ENCODE results near the gene RHNO1.
A peak's percentile ranks its signal among the peaks of the same experiment; 100 is the strongest.
"Not testable (repeated sequence)": the region's sequence is repeated elsewhere in the genome, so short reads cannot be mapped to it uniquely, and the experiment has no call there.

The RHNO1 gene

GRCh38 chr12:2858944-2859421 lies 18.0 kb upstream of the RHNO1 start:
- no peak for DNase-seq (ENCODE audit: low read depth)
- TF ChIP-seq, protein P1, sequence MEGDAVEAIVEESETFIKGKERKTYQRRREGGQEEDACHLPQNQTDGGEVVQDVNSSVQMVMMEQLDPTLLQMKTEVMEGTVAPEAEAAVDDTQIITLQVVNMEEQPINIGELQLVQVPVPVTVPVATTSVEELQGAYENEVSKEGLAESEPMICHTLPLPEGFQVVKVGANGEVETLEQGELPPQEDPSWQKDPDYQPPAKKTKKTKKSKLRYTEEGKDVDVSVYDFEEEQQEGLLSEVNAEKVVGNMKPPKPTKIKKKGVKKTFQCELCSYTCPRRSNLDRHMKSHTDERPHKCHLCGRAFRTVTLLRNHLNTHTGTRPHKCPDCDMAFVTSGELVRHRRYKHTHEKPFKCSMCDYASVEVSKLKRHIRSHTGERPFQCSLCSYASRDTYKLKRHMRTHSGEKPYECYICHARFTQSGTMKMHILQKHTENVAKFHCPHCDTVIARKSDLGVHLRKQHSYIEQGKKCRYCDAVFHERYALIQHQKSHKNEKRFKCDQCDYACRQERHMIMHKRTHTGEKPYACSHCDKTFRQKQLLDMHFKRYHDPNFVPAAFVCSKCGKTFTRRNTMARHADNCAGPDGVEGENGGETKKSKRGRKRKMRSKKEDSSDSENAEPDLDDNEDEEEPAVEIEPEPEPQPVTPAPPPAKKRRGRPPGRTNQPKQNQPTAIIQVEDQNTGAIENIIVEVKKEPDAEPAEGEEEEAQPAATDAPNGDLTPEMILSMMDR (IDR thresholded peaks at IDR 0.05; ENCODE audit: low read depth, low read length, missing control alignments), result no peak
- H3K4me3 ChIP-seq (ENCODE audit: low read depth, low read length), result no peak overlapping the region

- no peak overlapping the region for H3K4me3 ChIP-seq (ENCODE audit: low read depth, low read length)
- TF ChIP-seq, protein P1 (IDR thresholded peaks at IDR 0.05; ENCODE audit: low read depth, low read length, missing control alignments), result no peak
- DNase-seq (ENCODE audit: low read depth), result no peak
These were observed 16.9 kb upstream of the RHNO1 start for GRCh38 chr12:2860170-2860569.

GRCh38 chr12:2862876-2863275 lies 14.1 kb upstream of the RHNO1 start:
- TF ChIP-seq, protein P1 (IDR thresholded peaks at IDR 0.05; ENCODE audit: low read depth, low read length, missing control alignments), result no peak
- DNase-seq (ENCODE audit: low read depth), result no peak
- H3K4me3 ChIP-seq (ENCODE audit: low read depth, low read length), result no peak overlapping the region

- not testable (repeated sequence) for H3K4me3 ChIP-seq (ENCODE audit: low read depth, low read length); DNase-seq (ENCODE audit: low read depth)
These were observed 13.6 kb upstream of the RHNO1 start for GRCh38 chr12:2863402-2863801.

DNA sequence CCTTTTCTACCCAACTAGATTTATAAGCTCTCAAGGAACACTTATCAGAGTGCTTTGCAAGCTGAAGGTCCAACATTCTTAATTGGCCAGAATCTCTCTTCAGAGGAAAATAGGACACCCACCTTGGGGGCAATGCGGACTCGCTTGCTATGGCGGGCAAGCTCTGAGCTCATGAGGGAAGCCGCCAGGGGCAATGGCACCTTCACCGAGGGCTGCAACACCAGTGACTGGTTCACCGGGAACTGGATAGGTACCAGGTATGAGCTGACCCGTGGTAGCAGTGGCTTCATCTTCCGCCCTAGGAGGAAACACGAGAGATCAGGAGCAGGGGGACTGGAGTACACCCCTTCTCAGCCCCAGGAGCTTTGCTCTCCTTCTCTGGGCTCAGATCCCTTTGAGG lies 12.8 kb upstream of the RHNO1 start:
- TF ChIP-seq, protein P1 (IDR thresholded peaks at IDR 0.05; ENCODE audit: low read depth, low read length, missing control alignments), result no peak
- DNase-seq (ENCODE audit: low read depth), result no peak
- H3K4me3 ChIP-seq (ENCODE audit: low read depth, low read length), result no peak overlapping the region

- not testable (repeated sequence) for DNase-seq (ENCODE audit: low read depth)
These were observed 7.9 kb upstream of the RHNO1 start for GRCh38 chr12:2868986-2869632.

GRCh38 chr12:2876431-2877046 lies 484 bp upstream of the RHNO1 start:
- no peak for DNase-seq (ENCODE audit: low read depth)
- TF ChIP-seq, protein P1 (IDR thresholded peaks at IDR 0.05; ENCODE audit: low read depth, low read length, missing control alignments), result no peak
- peak overlapping the region; percentile 67 for H3K4me3 ChIP-seq (ENCODE audit: low read depth, low read length)

More at GRCh38 chr12:2868986-2869632, 7.9 kb upstream of the RHNO1 start:
- not testable (repeated sequence) for H3K4me3 ChIP-seq (ENCODE audit: low read depth, low read length)
